ENCODE measurements around the gene FBXW5.

FBXW5 gene

GRCh38 chr9:136949817-136950655, 5.5 kb upstream of the FBXW5 start:
- in situ Hi-C loops (cut with MboI; ENCODE audit: low sequenced_read_pairs) = no loop called here

GRCh38 chr9:136949239-136949816, 4.8 kb upstream of the FBXW5 start:
- in situ Hi-C loops (cut with MboI; ENCODE audit: low sequenced_read_pairs) = no loop called here

GRCh38 chr9:136947955-136948510, 3.5 kb upstream of the FBXW5 start:
- in situ Hi-C loops (cut with MboI; ENCODE audit: low sequenced_read_pairs) = no loop called here

- in situ Hi-C loops (cut with MboI; ENCODE audit: low sequenced_read_pairs) = no loop called here
Observed at GRCh38 chr9:136947028-136947891, 2.7 kb upstream of the FBXW5 start.

DNA sequence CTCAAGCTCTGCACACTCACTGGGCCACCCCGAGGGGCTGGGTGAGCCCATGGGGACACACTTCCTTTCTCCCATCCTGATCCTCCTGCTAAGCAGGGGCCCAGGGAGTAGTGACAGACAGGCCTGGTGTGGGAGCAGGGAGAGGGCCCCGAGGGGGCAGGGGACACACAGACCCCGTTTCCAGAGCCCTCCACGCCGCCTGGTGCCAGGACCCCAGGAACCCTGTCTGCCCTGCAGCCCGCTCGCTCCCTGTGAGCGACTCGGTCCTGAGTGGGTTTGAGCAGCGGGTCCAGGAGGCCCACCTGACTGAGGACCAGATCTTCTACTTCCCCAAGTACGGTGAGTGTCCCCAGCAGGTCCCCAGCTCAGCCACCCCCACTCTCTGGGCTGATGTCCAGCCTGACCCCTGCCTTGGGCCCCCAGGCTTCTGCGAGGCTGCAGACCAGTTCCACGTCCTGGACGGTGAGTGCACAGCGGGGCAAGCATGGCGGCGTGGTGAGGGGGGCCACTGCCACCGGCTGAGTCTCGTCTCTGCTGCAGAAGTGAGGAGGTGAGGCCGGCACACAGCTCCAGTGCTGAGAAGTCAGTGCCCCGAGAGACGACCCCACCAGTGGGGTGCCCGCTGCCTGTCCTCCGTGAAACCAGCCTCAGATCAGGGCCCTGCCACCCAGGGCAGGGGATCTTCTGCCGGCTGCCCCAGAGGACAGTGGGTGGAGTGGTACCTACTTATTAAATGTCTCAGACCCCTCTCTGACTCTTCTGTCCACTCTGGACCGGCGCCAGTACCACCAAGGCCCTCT, 1.9 kb upstream of the FBXW5 start:
- in situ Hi-C loops (cut with MboI; ENCODE audit: low sequenced_read_pairs) = no loop called here

DNA sequence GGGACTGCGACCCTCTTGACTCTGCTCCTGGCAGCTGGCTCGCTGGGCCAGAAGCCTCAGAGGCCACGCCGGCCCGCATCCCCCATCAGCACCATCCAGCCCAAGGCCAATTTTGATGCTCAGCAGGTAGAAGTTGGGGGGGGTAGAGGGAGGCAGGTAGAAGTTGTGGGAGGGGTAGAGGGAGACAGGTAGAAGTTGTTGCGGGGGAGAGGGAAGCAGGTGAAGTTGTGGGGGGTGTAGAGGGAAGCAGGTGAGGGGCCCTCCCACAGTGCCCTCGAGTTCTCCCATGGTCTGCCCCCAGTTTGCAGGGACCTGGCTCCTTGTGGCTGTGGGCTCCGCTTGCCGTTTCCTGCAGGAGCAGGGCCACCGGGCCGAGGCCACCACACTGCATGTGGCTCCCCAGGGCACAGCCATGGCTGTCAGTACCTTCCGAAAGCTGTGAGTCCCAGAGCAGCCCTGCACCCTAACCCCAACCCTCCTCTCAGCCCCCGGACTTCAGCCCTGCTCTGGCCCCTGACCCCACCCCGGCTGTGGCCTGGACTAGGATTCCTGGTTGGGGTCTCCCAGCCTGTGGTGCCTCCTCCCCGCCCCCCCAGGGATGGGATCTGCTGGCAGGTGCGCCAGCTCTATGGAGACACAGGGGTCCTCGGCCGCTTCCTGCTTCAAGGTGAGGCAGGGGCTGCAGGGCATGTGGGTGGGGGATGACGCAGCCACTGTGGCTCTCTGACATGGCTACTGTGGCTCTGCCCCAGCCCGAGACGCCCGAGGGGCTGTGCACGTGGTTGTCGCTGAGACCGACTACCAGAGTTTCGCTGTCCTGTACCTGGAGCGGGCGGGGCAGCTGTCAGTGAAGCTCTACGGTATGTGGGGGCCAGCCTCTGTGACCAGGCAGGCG, 1.0 kb upstream of the FBXW5 start:
- in situ Hi-C loops (cut with MboI; ENCODE audit: low sequenced_read_pairs) = no loop called here

DNA sequence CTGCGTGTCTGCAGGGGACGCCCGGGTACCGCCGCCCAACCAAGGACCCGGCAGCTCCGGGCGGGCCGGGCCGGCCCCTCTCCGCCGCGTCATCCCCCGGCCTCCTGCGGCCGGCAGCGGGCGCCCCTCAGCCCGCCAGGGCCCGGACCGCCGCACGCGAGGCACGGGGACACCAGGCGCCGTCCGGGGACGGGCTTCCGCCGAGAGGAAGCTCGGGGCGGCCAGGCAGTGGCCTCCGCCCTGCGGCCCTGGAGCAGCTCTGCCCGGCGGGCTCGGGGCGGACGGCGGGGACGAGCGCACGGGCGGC, 373 bp downstream of the FBXW5 start:
- in situ Hi-C loops (cut with MboI; ENCODE audit: low sequenced_read_pairs) = no loop called here

- in situ Hi-C loops (cut with MboI; ENCODE audit: low sequenced_read_pairs) = no loop called here
Observed at GRCh38 chr9:136943291-136944211, 987 bp downstream of the FBXW5 start.

DNA sequence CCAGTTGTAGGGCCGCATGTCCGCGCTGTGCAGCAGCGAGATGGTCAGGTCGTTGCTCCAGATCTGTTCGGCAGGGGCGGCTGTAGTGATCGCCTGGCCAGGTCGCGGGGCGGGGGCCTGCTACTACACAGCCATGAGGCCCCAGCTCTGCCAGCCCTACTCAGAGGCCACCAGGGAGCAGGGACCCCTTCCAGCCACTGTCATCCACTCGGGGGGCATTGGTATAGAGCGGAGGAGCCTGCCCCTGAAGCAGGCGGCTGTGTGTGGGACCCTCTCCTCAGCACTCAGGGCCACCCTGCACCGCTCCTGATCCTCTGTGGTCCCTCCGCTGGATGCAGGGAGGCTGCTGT, 1.7 kb downstream of the FBXW5 start:
- in situ Hi-C loops (cut with MboI; ENCODE audit: low sequenced_read_pairs) = no loop called here

GRCh38 chr9:136942112-136942880, 2.2 kb downstream of the FBXW5 start:
- in situ Hi-C loops (cut with MboI; ENCODE audit: low sequenced_read_pairs) = no loop called here

GRCh38 chr9:136941231-136942111, 3.1 kb downstream of the FBXW5 start:
- in situ Hi-C loops (cut with MboI; ENCODE audit: low sequenced_read_pairs) = no loop called here

DNA sequence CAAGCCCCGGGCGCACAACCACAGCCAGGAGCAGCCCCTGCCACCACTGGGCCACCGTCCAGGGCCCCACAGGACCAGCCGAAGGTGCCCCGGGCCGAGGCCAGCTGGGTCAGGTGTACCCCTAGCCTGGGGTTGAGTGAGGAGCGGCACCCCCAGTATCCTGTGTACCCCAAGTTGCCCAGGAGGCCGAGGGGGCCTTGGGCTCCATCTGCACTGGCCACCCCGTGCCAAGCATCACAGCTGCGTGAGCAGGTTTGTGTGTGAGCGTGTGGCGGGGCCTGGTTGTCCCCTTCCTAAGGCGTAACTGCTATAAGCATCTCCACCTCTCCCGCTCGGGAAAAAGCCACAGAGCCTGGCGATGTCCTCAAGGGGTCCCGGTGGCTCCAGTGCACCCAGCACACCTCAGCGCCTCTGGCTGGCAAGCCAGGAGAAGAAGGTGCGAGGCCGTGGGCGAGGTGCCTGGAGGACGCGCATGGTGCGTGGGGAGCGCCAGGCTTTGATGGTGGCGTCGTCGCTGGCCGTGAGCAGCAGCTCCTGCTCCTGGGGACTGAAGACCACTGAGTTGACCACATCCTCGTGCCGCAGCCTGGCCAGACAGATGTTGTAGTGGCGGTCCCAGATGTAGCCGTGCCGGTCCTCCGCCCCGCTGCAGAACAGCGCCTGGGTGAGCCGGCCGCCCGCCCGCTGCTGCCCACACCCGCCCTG, 3.9 kb downstream of the FBXW5 start:
- in situ Hi-C loops (cut with MboI; ENCODE audit: low sequenced_read_pairs) = no loop called here

DNA sequence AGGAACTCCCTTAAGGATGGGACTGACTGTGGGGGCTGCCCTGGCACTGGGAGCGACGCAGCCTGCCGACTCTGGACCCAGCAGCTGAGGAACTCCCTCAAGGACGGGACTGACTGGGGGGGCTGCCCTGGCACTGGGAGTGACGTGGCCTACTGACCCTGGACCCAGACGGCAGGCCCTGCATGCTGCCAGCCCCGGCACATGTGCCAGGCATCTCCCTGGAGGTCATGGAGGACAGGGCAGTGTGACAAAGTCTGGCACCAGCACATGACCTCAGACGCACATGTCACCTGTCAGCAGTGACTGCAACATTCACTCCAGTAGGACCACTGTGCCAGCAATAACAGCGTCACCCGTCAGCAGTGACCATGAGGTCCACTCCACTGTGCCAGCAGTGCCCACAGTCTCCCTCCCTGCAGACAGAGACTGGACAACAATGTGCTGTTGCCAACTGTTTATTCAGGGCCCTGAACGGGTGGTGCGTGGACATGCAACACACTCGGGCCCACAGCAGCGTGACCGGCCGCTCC, 4.5 kb downstream of the FBXW5 start:
- in situ Hi-C loops (cut with MboI; ENCODE audit: low sequenced_read_pairs) = no loop called here

- in situ Hi-C loops (cut with MboI; ENCODE audit: low sequenced_read_pairs) = no loop called here
Observed at GRCh38 chr9:136939431-136939995, 5.0 kb downstream of the FBXW5 start.

GRCh38 chr9:136937186-136938001, 7.1 kb downstream of the FBXW5 start:
- in situ Hi-C loops (cut with MboI; ENCODE audit: low sequenced_read_pairs) = no loop called here
